ENCODE measurements around the gene SERPINA5. TPM values are rescaled to one million over a fixed set of nuclear protein-coding genes. Genes with fewer than 3 reads are reported as not detected.

SERPINA5 gene
- total RNA-seq, 1 experiment from 2014 or later = not detected

DNA sequence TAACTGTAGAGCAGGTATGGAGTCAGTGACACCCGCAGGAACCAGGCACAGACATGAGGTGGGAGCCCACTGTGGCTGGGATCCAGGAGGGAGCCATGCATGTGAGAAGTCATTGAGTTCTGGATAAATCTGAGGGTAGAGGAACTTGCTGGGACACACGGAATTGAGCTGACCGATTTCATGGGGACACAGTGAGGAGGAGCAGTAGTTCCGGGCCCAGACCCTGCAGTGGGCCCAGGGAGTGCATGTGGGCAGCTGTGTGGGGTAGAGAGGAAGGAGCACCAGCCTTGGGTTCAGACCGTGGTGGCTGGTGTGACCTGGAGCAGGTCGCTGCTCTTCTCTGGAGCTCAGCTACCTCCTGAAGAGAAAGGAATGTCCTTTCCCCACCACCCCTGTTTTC is 39.4 kb downstream of the SERPINA5 start:
- no peaks in the 10 kb centered on the region for H3K9me2 ChIP-seq (ENCODE audit: insufficient read depth)
- H3K36me3 ChIP-seq (ENCODE audit: low read depth) = no peaks in the 10 kb centered on the region
- H3K9me3 ChIP-seq (ENCODE audit: insufficient read depth, low read depth) = no peaks in the 10 kb centered on the region
- H3K4me1 ChIP-seq (replicated peaks; ENCODE audit: insufficient read depth) = no peaks in the 10 kb centered on the region
- peaks cover 8% of the 10 kb centered on the region; the same call in 1 of the 2 replicates for H3K27me3 ChIP-seq (ENCODE audit: insufficient read depth, low read depth)
- H2AFZ ChIP-seq = no peak overlapping the region
- DNase-seq = no peak
- H3K27ac ChIP-seq = no peak overlapping the region
- no TSS peak for BruUV-seq (replicated peaks)
- H4K20me1 ChIP-seq (ENCODE audit: insufficient read depth) = no peaks in the 10 kb centered on the region
- ChIA-PET POLR2A (ENCODE audit: unreplicated experiment) (no interaction called here), CTCF (no interaction called here)
- no peak overlapping the region for H3K4me2 ChIP-seq
- no peaks in the 10 kb centered on the region for H3F3A ChIP-seq (ENCODE audit: insufficient read depth, low read depth)
- intact Hi-C loops (cut with micrococcal nuclease; ENCODE audit: unreplicated experiment) = no loop called here
- H3K4me3 ChIP-seq = no peak overlapping the region
- TF ChIP-seq, protein P1, sequence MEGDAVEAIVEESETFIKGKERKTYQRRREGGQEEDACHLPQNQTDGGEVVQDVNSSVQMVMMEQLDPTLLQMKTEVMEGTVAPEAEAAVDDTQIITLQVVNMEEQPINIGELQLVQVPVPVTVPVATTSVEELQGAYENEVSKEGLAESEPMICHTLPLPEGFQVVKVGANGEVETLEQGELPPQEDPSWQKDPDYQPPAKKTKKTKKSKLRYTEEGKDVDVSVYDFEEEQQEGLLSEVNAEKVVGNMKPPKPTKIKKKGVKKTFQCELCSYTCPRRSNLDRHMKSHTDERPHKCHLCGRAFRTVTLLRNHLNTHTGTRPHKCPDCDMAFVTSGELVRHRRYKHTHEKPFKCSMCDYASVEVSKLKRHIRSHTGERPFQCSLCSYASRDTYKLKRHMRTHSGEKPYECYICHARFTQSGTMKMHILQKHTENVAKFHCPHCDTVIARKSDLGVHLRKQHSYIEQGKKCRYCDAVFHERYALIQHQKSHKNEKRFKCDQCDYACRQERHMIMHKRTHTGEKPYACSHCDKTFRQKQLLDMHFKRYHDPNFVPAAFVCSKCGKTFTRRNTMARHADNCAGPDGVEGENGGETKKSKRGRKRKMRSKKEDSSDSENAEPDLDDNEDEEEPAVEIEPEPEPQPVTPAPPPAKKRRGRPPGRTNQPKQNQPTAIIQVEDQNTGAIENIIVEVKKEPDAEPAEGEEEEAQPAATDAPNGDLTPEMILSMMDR (conservative IDR thresholded peaks at IDR 0.05) = no peak
- TF ChIP-seq EZH2 (IDR thresholded peaks at IDR 0.05; ENCODE audit: low read depth) = no peak
- no peaks in the 10 kb centered on the region for H3K79me2 ChIP-seq (ENCODE audit: low read depth)

DNA sequence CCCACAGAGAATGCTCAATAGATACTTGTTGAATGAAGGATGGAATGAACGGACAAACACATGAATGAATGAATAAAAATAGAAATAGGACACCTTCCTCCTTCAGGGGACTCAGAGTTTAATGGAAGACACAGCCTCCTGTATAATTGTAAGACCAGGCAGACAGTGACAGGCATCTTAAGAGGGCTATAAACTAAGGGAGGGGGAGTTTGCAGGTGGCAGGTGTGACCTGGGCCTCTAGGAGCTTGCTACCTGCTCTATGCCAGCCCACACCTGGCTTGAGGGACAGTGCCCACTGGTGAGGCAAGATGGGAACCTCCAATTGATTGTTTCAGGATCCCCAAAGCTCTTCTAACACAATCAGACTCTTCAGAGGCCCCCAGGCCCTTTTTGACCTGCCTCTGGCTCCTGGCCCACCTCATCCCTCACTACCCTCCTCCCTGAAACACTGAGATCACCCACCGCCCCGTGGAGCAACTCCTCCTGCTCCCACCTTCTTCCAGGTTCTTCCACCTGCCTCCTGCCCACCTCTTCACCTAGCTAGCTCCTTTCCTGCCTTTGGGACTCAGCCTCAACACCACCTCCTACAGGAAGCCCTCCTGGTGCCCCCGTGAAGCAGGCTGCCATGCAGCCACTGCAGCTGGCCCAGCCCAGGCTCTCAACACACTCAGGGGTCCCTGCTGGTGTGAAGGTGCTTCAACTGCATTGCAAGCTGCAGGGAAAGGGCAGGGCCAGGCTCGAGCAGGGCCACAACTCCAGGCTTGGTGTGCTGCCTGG is 40.3 kb downstream of the SERPINA5 start:
- no TSS peak for BruUV-seq (replicated peaks)
- Histone ChIP-seq H3K4me3 (no peak overlapping the region), H3K79me2 (ENCODE audit: low read depth) (no peaks in the 10 kb centered on the region)

DNA sequence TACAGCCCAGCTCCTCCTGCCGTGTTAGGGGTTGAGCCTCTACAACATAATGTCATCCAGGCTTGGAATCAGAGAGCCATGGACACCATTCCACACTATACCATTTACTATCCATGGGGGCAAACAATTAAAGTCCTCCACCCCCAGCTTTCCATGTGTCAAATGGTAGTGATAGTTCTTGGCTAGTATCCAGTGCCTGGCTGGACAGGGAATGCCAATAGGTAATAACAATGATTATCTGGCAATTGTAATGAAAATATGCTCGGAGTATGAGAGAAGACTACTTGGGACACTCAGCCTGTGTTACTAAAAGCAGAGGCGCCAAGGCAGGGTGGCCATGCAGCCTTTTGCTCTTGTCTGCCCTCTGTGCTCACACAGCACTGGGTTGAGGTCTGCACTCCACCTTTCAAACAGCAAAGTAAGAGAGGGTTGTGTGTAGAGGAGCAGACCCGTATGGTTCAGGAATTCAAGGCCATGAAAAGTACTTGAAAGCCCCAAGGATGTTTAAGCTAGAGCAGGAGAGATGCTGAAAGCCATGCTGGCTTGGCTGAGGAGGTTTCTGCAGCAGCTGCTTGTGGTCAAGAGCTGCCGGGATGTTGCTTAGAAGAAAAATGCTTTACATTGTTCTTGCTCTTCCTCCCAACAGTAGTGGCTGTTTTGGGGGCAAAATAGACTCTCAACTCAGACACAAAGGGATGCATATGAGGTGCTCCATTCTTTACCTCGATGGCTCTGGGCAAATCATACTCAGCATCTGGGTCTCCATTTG is 41.6 kb downstream of the SERPINA5 start:
- Histone ChIP-seq H3K27me3 (ENCODE audit: insufficient read depth, low read depth) (peaks cover 8% of the 10 kb centered on the region; the same call in 1 of the 2 replicates), H3K4me1 (replicated peaks; ENCODE audit: insufficient read depth) (no peaks in the 10 kb centered on the region), H3K27ac (no peak overlapping the region), H3K9me2 (ENCODE audit: insufficient read depth) (no peaks in the 10 kb centered on the region), H3K36me3 (ENCODE audit: low read depth) (no peaks in the 10 kb centered on the region), H3F3A (ENCODE audit: insufficient read depth, low read depth) (no peaks in the 10 kb centered on the region), H4K20me1 (ENCODE audit: insufficient read depth) (no peaks in the 10 kb centered on the region), H3K79me2 (ENCODE audit: low read depth) (no peaks in the 10 kb centered on the region), H3K4me3 (no peak overlapping the region), H2AFZ (no peak overlapping the region), H3K4me2 (no peak overlapping the region), H3K9me3 (ENCODE audit: insufficient read depth, low read depth) (no peaks in the 10 kb centered on the region)
- no peak for TF ChIP-seq EZH2 (IDR thresholded peaks at IDR 0.05; ENCODE audit: low read depth)
- TF ChIP-seq, protein P1 (conservative IDR thresholded peaks at IDR 0.05) = no peak
- POLR2A ChIA-PET (ENCODE audit: unreplicated experiment) = no interaction called here
- no TSS peak for BruUV-seq (replicated peaks)
- intact Hi-C loops (cut with micrococcal nuclease; ENCODE audit: unreplicated experiment) = no loop called here
- no peak for DNase-seq
- CTCF ChIA-PET = no interaction called here

More for the DNA sequence above, 40.3 kb downstream of the SERPINA5 start:
- H3K27me3 ChIP-seq (ENCODE audit: insufficient read depth, low read depth) = peaks cover 8% of the 10 kb centered on the region; the same call in 1 of the 2 replicates
- H3F3A ChIP-seq (ENCODE audit: insufficient read depth, low read depth) = no peaks in the 10 kb centered on the region
- no peaks in the 10 kb centered on the region for H4K20me1 ChIP-seq (ENCODE audit: insufficient read depth)
- ChIA-PET POLR2A (ENCODE audit: unreplicated experiment) (no interaction called here), CTCF (no interaction called here)
- no peak for TF ChIP-seq EZH2 (IDR thresholded peaks at IDR 0.05; ENCODE audit: low read depth)
- TF ChIP-seq, protein P1 (conservative IDR thresholded peaks at IDR 0.05) = no peak
- no peaks in the 10 kb centered on the region for H3K36me3 ChIP-seq (ENCODE audit: low read depth)
- intact Hi-C loops (cut with micrococcal nuclease; ENCODE audit: unreplicated experiment) = no loop called here
- H3K9me2 ChIP-seq (ENCODE audit: insufficient read depth) = no peaks in the 10 kb centered on the region
- no peak overlapping the region for H2AFZ ChIP-seq
- no peak for DNase-seq
- H3K27ac ChIP-seq = no peak overlapping the region
- H3K9me3 ChIP-seq (ENCODE audit: insufficient read depth, low read depth) = no peaks in the 10 kb centered on the region
- no peak overlapping the region for H3K4me2 ChIP-seq
- no peaks in the 10 kb centered on the region for H3K4me1 ChIP-seq (replicated peaks; ENCODE audit: insufficient read depth)

Measured in PC-9 (cell line).